Ovary (tissue), 3 donors: ENCODE data around the gene TRIB2.

Experiments used
- EP300 ChIP-seq: sonication (generic); formaldehyde crosslinking; IDR thresholded peaks from one replicate; pipeline ENCODE4 v1.6.1; 2017; ENCODE audit warnings: antibody characterized with exemption
- POLR2A ChIP-seq: fragments of 450-650 bp; IDR thresholded peaks from one replicate; pipeline ENCODE4 v1.6.1; 2017; ENCODE audit warnings: antibody characterized with exemption, mild to moderate bottlenecking, moderate library complexity
- TF ChIP-seq, protein P1 (sequence below), 3 donors: fragments of 450-650 bp in 2 of 3; fragments of 200-600 bp in 1 of 3; IDR thresholded peaks; one replicate each; pipeline versions ENCODE4 v1.5.1 to v1.8.0; 2016 to 2022; ENCODE audit warnings: antibody characterized with exemption in 3 of 3, mild to moderate bottlenecking in 1 of 3
- donor health status: DM: no; HTN: no; CAD: no.

DNA sequence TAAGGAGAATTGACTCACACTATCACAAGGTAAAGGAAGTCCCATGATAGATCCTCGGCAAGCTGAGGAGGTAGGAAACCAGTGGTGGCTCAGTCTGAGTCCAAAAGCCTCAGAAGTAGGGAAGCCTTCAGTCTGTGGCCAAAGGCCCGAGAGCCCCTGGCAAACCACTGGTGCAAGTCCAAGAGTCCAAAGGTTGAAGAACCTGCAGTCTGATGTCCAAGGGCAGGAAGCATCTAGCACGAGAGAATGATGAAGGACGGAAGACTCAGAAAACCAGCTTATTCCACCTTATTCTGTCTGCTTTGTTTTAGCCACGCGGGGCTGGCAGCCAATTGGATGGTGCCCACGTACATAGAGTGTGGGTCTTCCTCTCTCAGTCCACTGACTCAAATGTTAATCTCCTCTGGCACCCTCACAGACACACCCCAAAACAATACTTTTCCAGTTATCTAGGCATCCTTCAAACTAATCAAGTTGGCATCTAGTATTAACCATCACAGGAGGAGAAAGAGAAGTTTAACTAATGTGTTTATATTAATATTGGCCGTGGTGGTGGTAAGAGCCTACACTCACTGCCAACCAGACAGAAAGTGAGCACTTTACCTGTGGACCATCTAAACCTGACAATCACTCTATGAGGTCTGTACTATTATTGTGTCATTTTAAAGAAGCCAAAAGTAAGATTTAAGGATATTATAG is 8.1 kb upstream of the TRIB2 start:
- TF ChIP-seq, protein P1, sequence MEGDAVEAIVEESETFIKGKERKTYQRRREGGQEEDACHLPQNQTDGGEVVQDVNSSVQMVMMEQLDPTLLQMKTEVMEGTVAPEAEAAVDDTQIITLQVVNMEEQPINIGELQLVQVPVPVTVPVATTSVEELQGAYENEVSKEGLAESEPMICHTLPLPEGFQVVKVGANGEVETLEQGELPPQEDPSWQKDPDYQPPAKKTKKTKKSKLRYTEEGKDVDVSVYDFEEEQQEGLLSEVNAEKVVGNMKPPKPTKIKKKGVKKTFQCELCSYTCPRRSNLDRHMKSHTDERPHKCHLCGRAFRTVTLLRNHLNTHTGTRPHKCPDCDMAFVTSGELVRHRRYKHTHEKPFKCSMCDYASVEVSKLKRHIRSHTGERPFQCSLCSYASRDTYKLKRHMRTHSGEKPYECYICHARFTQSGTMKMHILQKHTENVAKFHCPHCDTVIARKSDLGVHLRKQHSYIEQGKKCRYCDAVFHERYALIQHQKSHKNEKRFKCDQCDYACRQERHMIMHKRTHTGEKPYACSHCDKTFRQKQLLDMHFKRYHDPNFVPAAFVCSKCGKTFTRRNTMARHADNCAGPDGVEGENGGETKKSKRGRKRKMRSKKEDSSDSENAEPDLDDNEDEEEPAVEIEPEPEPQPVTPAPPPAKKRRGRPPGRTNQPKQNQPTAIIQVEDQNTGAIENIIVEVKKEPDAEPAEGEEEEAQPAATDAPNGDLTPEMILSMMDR (IDR thresholded peaks at IDR 0.05): no peak
- no peak for TF ChIP-seq POLR2A
- no peak for TF ChIP-seq EP300
